Measurements from ENCODE around the gene NRM.
A peak's percentile ranks its signal among the peaks of the same experiment; 100 is the strongest.
"Not testable (repeated sequence)": the region's sequence is repeated elsewhere in the genome, so short reads cannot be mapped to it uniquely, and the experiment has no call there.

Gene NRM

GRCh38 chr6:30664994-30665767 lies 25.6 kb downstream of the NRM start:
- DNase-seq: no peak

DNA sequence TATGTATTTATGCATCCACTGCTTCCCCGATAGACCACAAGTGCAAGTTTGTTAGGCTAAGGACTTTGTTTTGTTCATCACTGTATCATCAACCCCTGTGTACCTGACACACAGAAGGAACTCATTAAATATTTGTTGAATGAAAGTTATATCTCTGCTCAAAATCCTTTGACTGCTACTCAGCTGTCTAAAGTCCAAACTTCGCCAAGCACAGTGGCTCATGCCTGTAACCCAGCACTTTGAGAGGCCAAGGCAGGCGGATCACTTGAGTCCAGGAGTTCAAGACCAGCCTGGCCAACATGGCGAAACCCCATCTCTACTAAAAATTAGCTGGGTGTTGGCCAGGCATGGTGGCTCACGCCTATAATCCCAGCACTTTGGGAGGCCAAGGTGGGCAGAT lies 32.9 kb downstream of the NRM start:
- not testable (repeated sequence) for DNase-seq

DNA sequence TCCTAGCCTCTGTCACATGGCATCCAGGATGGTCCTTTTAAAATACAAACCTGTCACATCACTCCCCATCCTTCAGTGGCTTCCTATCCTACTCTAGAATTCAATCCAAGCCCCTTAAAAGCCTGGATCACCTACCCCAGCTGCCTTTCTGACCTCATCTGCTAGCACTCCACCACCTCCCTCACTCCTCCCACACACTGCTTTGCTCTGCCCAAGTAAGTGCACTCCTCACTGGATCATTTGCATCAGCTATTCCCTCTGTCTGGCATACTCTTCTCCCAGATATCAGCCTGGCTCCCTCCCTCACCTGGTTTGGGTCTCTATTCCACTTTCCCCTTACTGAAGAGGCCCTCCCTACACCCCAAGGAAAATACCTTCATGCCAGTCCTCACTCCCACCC lies 33.3 kb downstream of the NRM start:
- DNase-seq: no peak

- no peak for DNase-seq
These were observed 34.3 kb downstream of the NRM start for GRCh38 chr6:30656513-30656912.

DNA sequence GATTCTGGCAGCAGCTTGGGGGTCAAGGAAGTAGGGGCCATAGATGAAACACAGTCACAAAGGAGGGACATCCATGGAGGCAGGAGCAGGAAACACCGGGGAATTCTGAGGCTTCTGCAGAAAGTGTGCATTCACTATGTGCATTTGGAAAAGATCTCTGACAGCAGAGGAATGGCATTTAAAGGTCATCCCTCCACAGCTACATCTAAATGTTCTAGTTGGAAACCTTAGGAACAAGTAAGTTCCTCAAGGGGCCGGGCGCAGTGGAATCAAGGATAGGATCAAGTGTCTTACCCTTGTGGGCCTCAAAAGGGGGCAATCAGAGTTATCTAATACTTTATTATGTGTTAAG lies 35.1 kb downstream of the NRM start:
- no peak for DNase-seq

- DNase-seq: no peak
These were observed 35.7 kb downstream of the NRM start for GRCh38 chr6:30654798-30655742.

DNA sequence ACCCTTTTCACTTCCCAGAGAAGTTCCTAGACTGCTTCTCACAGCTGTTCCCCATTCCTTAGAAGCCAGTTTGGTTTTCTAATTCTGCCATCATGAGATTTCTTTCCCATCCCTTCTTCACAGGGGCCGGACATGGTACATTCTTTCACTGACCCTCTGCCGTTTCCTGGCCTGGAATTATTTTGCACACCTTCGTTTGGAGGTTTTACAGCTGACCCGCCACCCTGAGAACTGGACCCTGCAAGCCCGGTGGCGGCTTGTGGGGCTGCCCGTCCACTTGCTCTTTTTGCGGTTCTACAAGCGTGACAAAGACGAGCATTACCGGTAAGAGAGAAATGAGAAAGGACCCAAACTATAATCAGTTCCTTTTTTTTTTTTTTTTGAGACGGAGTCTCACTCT lies 39.6 kb downstream of the NRM start:
- no peak for DNase-seq

DNA sequence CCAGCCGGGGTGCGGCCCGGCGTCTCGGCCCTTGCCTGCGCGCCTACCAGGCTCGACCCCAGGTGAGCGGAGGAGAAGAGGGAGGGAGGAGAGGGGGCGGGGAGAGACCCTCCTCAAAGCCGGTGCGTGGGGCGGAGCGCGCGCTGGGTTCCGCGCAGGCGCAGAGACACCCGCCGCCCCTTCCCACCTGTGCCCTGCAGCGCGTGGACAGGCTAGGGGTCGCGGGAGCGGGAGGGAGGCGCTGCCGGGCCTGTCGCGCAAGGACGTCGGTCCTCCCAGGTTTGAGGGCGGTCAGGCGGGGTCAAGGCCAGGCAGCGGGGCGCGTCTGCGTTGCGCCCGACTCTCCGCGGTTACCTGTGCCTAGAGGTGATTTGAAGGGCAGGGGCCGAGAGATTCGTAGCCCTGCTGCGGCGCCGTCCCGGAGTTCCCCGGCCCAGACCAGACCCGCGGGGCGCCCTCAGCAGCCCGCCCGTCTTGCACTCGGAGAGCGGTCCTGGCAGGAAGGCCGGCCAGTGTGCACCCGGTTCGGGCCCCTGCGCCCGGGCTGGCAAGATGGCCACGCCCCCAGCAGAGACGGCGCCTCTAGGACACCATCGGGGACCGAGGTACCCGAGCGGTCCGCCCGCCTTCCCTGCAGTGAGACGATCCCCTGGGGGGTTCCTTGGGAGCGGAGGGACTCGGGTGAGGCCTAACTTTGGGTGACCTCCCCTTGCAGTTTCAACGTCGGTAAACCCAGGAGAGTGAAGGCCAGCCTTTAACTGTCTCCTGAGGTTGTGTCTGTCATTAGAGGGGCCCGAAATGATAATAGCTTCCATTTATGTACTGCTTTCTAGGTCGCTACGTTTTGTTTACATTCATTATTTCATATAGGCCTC lies 43.3 kb downstream of the NRM start:
- peak; percentile 91 for DNase-seq

GRCh38 chr6:30646450-30647241 lies 44.1 kb downstream of the NRM start, which contains the start of gene C6orf136:
TSS of gene C6orf136 (plus strand) at chr6:30647133. CDS start at chr6:30647232, 99 bp downstream.
- DNase-seq: peak; percentile 94

- no peak for DNase-seq
These were observed 44.8 kb downstream of the NRM start for GRCh38 chr6:30645989-30646388.

GRCh38 chr6:30644769-30645168 lies 46.0 kb downstream of the NRM start:
- no peak for DNase-seq

- no peak for DNase-seq
These were observed 47.1 kb downstream of the NRM start for GRCh38 chr6:30643656-30644055.

- DNase-seq: no peak
These were observed 49.7 kb downstream of the NRM start for GRCh38 chr6:30641048-30641447.

- no peak for DNase-seq
These were observed 50.3 kb downstream of the NRM start for GRCh38 chr6:30640481-30640880.
